NCI-H345 treated with DMSO at 0.1 percent for 48 hours (cell line): Measurements from ENCODE around the gene ADAM8.

ENCODE experiments used
- DNase-seq: peaks from one replicate; lab custom pipeline; 2025; ENCODE audit not compliant: unreplicated experiment; lab: John Stamatoyannopoulos, UW

ADAM8 gene

DNA sequence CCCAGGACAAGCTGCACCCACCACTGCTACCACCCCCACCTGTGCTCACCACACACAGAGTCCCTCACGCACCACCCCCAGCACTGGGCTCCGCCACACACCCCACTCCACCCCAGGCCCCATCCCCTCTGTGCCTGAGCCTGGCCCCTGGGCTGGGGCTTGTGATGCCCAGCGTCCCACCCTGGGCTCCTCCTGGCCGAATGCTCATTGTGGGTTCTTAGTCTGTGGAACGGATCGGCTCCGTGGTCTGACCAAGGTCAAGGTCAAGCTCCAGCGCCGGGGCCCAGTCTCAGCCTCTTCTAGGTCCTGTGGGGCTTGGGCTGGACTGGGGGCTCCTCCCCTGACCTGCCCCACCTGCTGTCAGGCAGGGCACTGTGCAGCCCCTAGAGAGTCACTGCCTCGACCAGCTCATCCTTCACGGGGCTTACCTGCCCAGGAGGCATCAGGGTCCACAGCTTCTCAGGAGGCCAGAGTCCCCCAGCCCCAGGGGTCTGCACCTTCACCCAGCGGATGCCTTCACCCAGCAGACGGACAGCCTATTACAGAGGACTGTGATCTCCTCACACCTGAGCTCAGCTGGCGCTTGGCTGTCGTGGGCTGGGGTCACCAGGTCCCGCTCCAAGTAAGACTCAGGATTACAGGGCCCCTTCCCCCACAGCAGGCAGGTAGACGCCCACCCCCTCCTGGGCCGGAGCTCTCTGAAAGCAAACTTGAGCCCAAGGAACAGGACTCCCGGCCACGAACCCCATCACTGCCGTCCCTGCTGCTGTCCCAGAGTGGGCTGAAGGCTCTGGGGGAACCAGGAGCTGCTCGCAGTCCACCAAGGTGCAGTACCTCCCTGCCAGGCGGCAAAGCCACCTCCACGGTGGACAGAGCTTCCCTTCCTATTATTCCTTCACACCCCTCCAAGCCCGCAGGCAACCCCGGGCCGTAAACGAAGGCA, 61.9 kb downstream of the ADAM8 start:
- no peak for DNase-seq

DNA sequence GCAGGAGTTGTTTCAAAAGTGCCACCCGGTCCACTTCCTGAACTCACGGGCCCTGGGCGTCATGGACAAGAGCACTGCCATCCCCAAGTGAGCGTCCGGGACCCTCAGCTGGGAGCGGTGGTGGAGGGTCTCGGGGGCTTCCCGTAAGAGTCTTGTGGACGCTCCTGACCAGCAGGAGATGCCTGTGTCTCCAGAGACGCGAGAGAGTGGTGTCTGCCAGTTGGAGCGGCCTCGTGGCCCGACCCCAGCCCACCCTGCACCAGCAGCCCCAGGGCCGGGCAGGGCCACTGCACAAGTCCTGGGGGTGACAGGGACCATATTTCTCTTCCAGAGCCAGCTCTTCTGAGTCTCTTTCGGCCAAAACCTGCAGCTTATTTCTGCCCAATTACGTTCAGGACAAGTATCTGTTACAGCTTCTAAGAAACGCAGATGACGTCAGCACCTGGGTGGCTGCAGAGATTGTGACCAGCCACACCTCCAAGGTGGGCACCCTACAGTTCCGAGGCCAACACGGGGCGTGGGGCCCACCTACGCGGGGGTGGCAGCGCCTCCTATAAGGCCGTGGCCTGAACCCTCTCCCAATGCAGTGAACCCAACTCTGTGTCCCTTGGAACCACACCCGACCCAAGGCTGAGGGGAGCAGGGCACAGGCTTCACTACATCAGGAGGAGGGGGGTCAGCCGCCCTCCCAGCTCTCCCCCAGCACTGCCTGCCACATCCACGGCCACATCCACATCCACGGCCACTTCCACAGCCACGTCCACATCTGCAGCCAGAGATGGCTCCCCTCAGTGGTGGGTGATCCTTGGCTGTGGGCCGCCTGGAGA, 62.8 kb downstream of the ADAM8 start:
- no peak for DNase-seq

DNA sequence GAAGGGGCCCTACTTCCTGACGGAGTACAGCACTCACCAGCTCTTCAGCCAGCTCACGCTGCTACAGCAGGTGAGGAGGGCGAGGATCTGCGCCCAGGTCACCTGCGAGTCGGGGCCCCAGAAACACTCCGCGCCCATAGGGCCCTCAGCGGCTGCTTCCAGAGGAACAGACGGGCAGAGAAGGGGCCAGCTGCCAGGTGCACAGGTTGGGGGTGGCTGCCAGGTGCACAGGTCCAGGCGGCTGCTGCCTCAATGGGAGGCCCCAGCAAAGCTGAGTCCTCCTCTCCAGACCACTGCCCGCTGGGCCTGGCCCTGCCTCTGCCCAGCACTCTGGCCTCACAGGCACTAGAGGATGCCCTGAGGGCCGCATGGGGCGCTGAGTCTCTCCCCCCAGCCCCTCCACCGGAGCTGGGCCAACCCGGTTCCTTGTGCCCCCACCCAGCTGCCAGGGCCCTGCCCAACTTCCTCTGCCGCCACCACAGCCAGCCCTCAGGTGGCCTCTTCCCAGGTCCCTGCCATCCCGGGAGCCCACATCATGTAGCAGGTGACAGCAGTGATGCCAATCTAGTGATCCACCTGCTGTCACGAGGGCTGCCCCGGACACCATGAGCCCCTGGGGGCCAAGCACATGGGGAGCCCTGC, 63.7 kb downstream of the ADAM8 start:
- DNase-seq, result no peak
